GM18907 (cell line): ENCODE results near the gene RNASEH2A.
"Not testable (repeated sequence)": the region's sequence is repeated elsewhere in the genome, so short reads cannot be mapped to it uniquely, and the experiment has no call there.

Experiments used
- ATAC-seq: cut with Tn5 transposase; IDR thresholded peaks from one replicate; pipeline ENCODE4 v1.9.1; 2021; ENCODE audit warnings: mild to moderate bottlenecking, moderate library complexity; ENCODE audit not compliant: unreplicated experiment

RNASEH2A gene

DNA sequence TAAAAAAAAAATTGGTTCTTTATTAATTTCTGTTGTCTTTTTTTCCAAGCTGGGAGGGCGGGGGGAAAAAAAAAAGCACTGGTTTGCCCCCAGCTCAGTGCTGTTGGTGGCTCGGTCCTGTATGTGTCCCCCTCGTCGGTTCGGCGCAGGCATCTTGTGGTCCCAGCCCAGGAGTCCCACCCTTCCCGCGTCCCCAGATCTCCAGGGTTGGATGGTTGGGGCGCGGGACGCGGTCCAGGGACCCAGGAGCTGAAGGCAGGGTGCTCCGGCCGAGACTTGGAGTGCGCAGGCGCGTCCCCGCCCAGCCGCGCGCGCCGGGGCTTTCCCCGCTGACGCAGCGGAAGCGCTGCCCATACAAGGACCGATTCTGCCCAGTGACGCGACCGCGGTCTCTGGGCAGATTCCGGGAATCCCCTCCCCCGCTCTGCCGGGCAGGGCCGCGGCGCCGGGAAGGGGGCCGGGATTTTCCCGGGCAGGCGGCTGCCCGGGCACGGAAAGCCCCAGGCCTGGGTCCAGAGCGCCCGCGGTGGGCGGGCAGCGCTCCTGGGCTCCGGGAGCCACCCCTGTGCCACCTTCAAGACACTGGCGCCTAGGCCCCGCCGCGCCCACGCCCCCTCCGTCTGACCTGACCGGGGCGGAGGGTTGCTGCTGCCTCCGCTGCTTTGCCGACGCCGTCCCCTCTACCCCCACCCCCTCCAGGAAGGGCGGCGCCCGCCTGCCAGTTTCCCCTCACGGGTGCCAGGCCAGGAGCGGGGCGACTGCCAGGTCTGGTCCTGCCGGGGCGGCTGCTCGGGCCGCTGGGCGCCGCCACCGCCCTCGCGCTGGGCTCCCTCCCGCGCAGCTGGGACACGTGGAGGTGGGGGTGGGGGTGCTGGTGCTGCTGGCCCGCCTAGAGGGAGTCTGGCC, 12.8 kb upstream of the RNASEH2A start:
- peak; percentile 36 for ATAC-seq

GRCh38 chr19:12794196-12794941, 12.0 kb upstream of the RNASEH2A start:
- no peak for ATAC-seq

DNA sequence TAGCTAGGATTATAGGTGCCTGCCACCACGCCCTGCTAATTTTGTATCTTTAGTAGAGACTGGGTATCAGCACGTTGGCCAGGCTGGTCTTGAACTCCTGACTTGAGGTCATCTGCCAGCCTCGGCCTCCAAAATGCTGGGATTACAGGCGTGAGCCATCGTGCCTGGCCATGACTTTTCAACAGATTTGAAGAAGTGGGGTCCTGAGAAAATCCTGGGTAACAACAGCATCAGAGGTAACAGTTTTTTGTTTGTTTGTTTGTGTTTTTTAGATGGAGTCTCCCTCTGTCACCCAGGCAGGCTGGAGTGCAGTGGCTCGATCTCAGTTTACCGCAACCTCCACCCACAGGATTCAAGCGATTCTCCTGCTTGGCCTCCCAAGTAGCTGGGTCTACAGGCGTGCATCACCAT, 11.4 kb upstream of the RNASEH2A start:
- ATAC-seq, result no peak

- no peak for ATAC-seq
Observed at GRCh38 chr19:12796146-12797071, 10.0 kb upstream of the RNASEH2A start.

- no peak for ATAC-seq
Observed at GRCh38 chr19:12797141-12797587, 9.2 kb upstream of the RNASEH2A start.

- ATAC-seq, result not testable (repeated sequence)
Observed at GRCh38 chr19:12797607-12798006, 8.8 kb upstream of the RNASEH2A start.

- ATAC-seq, result no peak
Observed at GRCh38 chr19:12799742-12800465, 6.5 kb upstream of the RNASEH2A start.

DNA sequence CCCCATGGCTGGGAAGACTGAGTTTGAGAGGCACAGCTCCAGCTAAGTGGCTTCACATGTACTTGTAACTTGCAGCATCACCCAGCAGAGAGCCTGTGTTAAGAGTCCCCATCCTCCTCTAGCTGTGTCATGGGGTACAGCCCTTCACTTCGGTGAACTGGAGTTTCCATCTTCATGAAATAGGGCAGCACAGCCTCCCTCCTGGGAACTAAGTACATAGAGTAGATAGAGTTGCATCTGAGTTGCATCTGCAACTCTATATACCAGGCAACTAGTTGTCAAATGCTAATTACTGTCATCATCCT, 6.0 kb upstream of the RNASEH2A start:
- no peak for ATAC-seq

DNA sequence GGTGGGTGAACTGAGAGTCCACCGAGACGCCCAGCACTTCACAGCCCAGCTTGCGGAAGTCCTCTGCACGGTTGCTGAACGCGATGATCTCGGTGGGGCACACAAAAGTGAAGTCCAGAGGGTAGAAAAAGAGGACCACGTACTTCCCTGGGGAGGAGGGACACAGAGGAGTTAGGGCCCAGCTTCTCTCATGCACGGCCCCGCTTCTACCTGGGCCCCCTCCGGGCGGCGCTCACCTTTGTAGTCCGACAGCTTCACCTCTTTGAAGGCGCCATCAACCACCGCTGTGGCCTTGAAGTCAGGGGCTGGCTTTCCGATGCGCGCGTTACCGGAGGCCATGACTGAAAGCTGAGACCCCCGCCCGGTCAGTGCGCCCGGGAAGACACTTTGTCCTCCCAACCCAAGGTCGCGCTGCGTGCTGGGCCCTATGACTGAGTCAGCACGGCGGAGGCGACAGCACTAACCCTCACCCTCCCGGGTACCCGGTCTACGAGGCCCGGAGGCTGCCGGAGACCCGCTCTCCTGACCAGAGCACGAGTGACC, 5.4 kb upstream of the RNASEH2A start:
- no peak for ATAC-seq

DNA sequence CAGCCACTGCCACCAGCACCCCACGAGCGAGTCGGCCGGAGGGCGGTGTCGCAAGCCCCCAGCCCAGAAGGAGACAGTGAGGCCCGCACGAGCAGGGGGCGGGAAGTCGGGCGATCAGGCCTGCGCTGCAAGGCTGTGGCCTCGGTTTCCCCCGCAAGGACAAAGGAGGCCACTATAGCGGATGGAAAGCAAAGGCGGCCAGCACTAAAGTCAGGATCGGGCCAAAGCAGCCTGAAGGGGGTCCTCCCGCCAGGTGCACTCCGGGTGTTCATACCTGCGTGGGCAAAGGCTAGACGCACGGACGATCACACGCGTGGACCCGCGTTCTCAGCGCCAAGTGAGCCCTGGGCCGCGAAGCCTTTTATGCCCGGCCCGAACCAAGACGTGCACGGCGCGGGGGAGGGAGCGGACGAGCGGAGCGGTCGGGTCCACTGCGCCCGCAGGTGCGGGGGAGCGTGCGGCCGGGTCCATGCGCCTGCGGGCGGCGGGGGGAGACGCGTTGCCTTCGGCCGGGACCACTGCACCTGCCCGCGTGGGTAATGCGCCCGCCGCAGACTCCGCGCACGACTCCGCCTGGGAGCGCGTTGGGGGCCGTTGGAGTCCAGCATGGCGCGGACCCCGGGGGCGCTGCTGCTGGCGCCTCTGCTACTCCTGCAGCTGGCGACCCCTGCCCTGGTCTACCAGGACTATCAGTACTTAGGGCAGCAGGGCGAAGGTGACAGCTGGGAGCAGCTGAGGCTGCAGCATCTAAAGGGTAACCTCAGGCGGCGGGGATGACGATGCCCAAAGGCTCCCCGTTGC, 4.7 kb upstream of the RNASEH2A start, which contains the start of the genes PRDX2 and THSD8:
Gene PRDX2 (minus strand): TSS at position 335 of the 801 bp plus-strand sequence. CDS start 539 bp downstream, outside the sequence.
Gene THSD8 (plus strand): TSS at position 604 of the 801 bp plus-strand sequence. CDS start 3 bp downstream, at position 607.
- no peak for ATAC-seq

- no peak for ATAC-seq
Observed at GRCh38 chr19:12802267-12803106, 3.9 kb upstream of the RNASEH2A start.

DNA sequence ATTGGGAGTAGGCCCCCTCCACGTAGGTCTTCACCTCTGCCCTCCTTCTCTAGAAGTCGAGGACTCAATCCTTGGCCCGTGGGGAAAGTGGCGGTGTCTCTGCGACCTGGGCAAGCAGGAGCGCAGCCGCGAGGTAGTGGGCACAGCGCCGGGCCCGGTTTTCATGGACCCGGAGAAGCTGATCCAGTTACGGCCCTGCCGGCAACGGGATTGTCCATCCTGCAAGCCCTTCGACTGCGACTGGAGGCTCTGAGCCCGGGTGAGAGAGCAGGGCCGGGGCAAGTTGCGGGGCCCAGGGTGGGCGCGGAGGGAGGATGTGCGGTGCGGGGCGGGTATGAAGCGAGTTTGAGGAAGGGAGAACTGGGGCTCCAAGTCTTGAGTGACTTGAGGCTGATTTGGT, 2.3 kb upstream of the RNASEH2A start:
- ATAC-seq, result no peak

GRCh38 chr19:12815088-12815487, 8.7 kb downstream of the RNASEH2A start:
- no peak for ATAC-seq

DNA sequence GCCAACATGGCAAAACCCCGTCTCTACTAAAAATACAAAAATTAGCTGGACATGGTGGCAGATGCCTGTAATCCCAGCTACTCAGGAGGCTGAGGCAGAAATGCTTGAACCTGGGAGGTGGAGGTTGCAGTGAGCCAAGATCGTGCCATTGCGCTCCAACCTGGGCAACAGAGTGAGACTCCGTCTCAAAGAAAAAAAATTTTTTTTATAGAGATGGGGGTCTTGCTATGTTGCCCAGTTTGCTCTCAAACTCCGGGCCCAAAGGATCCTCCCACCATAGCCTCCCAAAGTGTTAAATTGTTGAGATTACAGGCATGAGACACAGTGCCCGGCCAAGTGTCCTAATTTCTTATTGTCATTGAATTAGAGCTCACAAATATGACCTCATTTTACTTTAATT, 10.8 kb downstream of the RNASEH2A start:
- not testable (repeated sequence) for ATAC-seq

DNA sequence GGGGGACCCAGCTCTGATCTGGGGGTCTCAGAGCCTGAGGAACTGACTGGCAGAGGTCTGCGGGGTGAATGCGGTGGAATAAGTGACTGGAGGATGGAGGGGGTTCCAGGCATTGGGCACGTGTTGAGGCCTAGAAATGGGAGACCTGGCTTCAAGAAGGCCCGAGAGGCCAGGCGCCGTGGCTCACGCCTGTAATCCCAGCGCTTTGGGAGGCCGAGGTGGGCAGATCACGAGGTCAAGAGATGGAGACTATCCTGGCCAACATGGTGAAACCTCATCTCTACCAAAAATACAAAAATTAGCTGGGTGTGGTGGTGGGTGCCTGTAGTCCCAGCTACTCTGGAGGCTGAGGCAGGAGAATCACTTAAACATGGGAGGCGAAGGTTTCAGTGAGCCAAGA, 11.4 kb downstream of the RNASEH2A start:
- not testable (repeated sequence) for ATAC-seq

DNA sequence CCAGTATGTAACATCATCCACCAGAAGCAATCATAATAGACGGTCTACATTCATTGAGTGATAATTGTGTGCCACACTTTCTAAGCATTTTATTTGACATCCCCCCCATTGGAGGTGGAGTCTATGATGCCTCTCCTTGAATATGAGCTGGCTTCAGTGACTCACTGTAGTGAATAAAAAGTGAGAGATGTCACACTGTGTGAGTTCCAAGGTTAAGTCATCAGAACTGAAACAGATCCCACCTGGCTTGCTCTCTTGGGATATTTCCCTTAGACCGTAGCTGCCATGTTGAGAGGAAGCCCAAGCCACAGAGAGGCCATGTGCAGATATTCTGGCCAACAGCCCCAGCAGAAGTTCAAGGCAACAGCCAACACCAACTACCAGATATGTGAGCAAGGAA, 15.4 kb downstream of the RNASEH2A start:
- ATAC-seq, result no peak

DNA sequence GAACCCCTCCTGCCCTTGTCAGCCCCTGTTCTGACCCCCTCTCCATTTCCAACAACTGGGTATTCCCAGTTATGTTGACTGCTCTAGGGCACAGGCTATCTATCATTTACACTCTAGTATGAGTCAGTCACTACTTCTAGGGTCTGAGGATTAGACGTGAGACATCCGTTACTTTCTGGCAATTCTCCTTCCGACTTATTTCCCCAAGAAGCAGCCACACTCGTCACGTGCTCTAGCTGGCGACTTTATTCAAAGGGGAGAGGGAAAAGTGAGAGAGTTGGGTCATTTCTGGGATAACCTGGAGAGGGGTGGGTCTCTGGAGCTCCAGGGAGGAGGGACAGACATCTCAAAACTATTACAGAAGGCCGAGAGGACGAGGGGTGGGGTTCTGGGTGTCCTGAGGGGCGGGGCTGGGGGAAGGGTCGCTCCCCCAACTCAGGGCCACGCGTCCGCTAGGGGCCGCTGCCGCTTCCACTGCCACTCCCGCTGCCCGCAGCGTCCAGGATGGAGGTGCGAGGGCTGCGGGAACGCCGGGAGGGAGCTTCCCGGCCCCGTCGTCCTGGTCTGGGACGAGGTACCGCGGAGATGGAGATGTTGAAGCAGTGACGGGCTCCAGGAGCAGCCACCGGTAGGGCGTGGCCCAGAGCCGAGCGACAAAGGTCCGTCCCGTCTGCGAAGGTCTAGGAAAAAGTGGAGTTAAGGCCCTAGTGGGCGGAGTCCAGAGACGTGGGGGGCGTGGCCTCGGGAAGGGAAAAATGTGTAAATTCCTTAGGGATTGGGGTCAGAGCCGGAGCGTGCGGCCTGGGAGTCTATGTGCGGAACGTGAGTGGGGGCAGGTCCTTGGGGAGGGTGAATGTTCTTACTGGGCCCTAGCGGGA, 19.1 kb downstream of the RNASEH2A start:
- no peak for ATAC-seq
